Naive thymus-derived CD4-positive, alpha-beta T cell (primary cell): ENCODE measurements around the gene PXDN. TPM values are rescaled to one million over a fixed set of nuclear protein-coding genes. Genes with fewer than 3 reads are reported as not detected.
"Not testable (repeated sequence)": the region's sequence is repeated elsewhere in the genome, so short reads cannot be mapped to it uniquely, and the experiment has no call there.

Experiments used
- ATAC-seq: fragments of 150-1000 bp; cut with Tn5 transposase; 2 replicates; pipeline ENCODE4 v1.10.0; 2021; ENCODE audit warnings: mild to moderate bottlenecking, moderate library complexity
- CTCF ChIA-PET: fragments of 350-600 bp; sonication (Branson Sonifier 250); formaldehyde crosslinking; loops from one replicate; lab custom pipeline; 2021; ENCODE audit warnings: antibody characterized with exemption; lab: Charles Lee
- POLR2A ChIA-PET: fragments of 350-600 bp; sonication (Branson Sonifier 250); formaldehyde crosslinking; loops from one replicate; lab custom pipeline; 2021; ENCODE audit warnings: antibody characterized with exemption, inconsistent platforms; lab: Charles Lee
- DNase-seq, 9 donors: peaks; one replicate each; pipeline versions ENCODE4 v3.0.0 to v3.0.0-alpha.2; 2020 to 2022; ENCODE audit warnings: mixed read lengths in 1 of 9
- H3K27ac ChIP-seq: one replicate; pipeline ENCODE4 v1.7.0; 2013; ENCODE audit warnings: mild to moderate bottlenecking, low read depth, low read length, moderate library complexity
- H3K27me3 ChIP-seq, 2 donors: one replicate each; pipeline ENCODE4 v1.7.0; 2013; ENCODE audit warnings: low read length in 2 of 2, mild to moderate bottlenecking in 2 of 2, moderate library complexity in 2 of 2; ENCODE audit not compliant: control insufficient read depth in 2 of 2, insufficient read depth in 2 of 2
- H3K36me3 ChIP-seq, 3 experiments: 1 replicate in 2 of 3; 2 replicates in 1 of 3; pipeline ENCODE4 v1.7.0; 2013; ENCODE audit warnings: low read length in 3 of 3, mild to moderate bottlenecking in 3 of 3, moderate library complexity in 1 of 3; ENCODE audit not compliant: insufficient read depth in 3 of 3, control insufficient read depth in 2 of 3
- H3K4me1 ChIP-seq, 2 donors: one replicate each; pipeline ENCODE4 v1.7.0; 2013; ENCODE audit warnings: low read length in 2 of 2, mild to moderate bottlenecking in 2 of 2, moderate library complexity in 1 of 2; ENCODE audit not compliant: control insufficient read depth in 2 of 2, insufficient read depth in 2 of 2
- H3K4me3 ChIP-seq: 2 replicates; pipeline ENCODE4 v1.7.0; 2013; ENCODE audit warnings: mild to moderate bottlenecking, low read length
- H3K9me3 ChIP-seq, 3 experiments: 1 replicate in 2 of 3; 2 replicates in 1 of 3; pipeline ENCODE4 v1.7.0; 2013; ENCODE audit warnings: low read length in 3 of 3; ENCODE audit not compliant: control insufficient read depth in 2 of 3
- H3K27ac Mint-ChIP-seq, 9 donors: one replicate each; pipeline ENCODE4 v1.8.0; 2020 to 2022; ENCODE audit warnings: mixed read lengths in 9 of 9, mild to moderate bottlenecking in 8 of 9, moderate library complexity in 5 of 9, inconsistent platforms in 2 of 9
- H3K27me3 Mint-ChIP-seq, 5 donors: one replicate each; pipeline ENCODE4 v1.8.0; 2021 to 2022; ENCODE audit warnings: mixed read lengths in 5 of 5, mild to moderate bottlenecking in 1 of 5
- H3K36me3 Mint-ChIP-seq, 5 donors: one replicate each; pipeline ENCODE4 v1.8.0; 2020 to 2022; ENCODE audit warnings: mixed read lengths in 5 of 5, mild to moderate bottlenecking in 3 of 5, inconsistent platforms in 1 of 5
- H3K4me1 Mint-ChIP-seq, 7 donors: one replicate each; pipeline ENCODE4 v1.8.0; 2020 to 2022; ENCODE audit warnings: mixed read lengths in 7 of 7, mild to moderate bottlenecking in 3 of 7, inconsistent platforms in 1 of 7
- H3K4me3 Mint-ChIP-seq, 10 donors: one replicate each; pipeline ENCODE4 v1.8.0; 2020 to 2022; ENCODE audit warnings: mild to moderate bottlenecking in 10 of 10, mixed read lengths in 10 of 10, moderate library complexity in 6 of 10, inconsistent platforms in 2 of 10
- H3K9me3 Mint-ChIP-seq, 11 donors: one replicate each; pipeline ENCODE4 v1.8.0; 2020 to 2022; ENCODE audit warnings: mixed read lengths in 11 of 11, mild to moderate bottlenecking in 4 of 11, inconsistent platforms in 1 of 11, moderate library complexity in 1 of 11
- intact Hi-C, 2 donors: fragments of 100-400 bp; cut with micrococcal nuclease; formaldehyde crosslinking; loops; one replicate each; pipeline ENCODE4 v1.15.1; 2023
- polyA plus RNA-seq, 2 donors: library from polyadenylated mRNA; unstranded; fragments of 300-500 nt; fragmentation: Illumina TruSeq; gene quantifications; one replicate each; pipeline ENCODE4 v1.2.3, GENCODE V29; 2021
- total RNA-seq, 6 experiments: library from RNA in 5 of 6; stranded (reverse) in 5 of 6; gene quantifications; 1 replicate in 5 of 6; 2 replicates in 1 of 6; pipeline ENCODE4 v1.2.3 and lab custom pipeline; 2021 to 2026

PXDN gene
- total and polyA plus RNA-seq, 7 experiments from 2014 or later, result 0.47 to 3.1 (median 1.00) TPM; not detected in 3

DNA sequence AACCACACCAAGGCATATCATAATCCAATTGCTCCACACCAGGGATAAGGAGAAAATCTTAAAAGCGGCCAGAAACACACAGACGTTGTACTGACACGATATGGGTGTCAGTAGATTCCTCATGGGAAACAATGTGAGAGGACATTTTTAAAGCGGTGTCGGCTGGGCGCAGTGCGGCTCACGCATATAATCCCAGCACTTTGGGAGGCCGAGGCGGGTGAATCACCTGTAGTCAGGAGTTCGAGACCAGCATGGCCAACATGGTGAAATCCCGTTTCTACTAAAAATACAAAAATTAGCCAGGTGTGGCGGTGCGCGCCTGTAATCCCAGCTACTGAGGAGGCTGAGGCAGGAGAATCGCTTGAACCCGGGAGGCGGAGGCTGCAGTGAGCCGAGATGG lies 11.0 kb downstream of the PXDN start:
- POLR2A ChIA-PET, result not testable (repeated sequence)

GRCh38 chr2:1731963-1732768 lies 12.1 kb downstream of the PXDN start:
- peaks cover 0 to 12% (median 5%) of the 10 kb centered on the region in 5 donors for H3K27me3 Mint-ChIP-seq
- no peaks in the 10 kb centered on the region for H3K36me3 Mint-ChIP-seq
- Histone ChIP-seq H3K4me3 (no peak overlapping the region), H3K9me3 (no peaks in the 10 kb centered on the region), H3K4me1 (no peaks in the 10 kb centered on the region), H3K27ac (no peak overlapping the region), H3K27me3 (no peaks in the 10 kb centered on the region), H3K36me3 (no peaks in the 10 kb centered on the region)
- ATAC-seq (no peak), DNase-seq (no peak)
- H3K4me3 Mint-ChIP-seq, result no peak overlapping the region
- CTCF ChIA-PET, result interaction anchor here (0.6 kb wide), 1 partner anchor 20 kb away, joined by 3 read pairs; no protein-coding TSS in a partner anchor
- H3K27ac Mint-ChIP-seq, result no peak overlapping the region
- peaks cover 0 to 4% (median 0%) of the 10 kb centered on the region in 11 donors for H3K9me3 Mint-ChIP-seq
- POLR2A ChIA-PET, result no interaction called here
- no peaks in the 10 kb centered on the region for H3K4me1 Mint-ChIP-seq
- intact Hi-C loops, result no loop called here

More for the DNA sequence above, 11.0 kb downstream of the PXDN start:
- H3K9me3 ChIP-seq, H3K4me1 ChIP-seq, H3K4me1 Mint-ChIP-seq, H3K27ac ChIP-seq, H3K36me3 Mint-ChIP-seq, DNase-seq, H3K27me3 ChIP-seq, ATAC-seq, H3K36me3 ChIP-seq, intact Hi-C loops, H3K9me3 Mint-ChIP-seq, CTCF ChIA-PET, H3K4me3 Mint-ChIP-seq, H3K27ac Mint-ChIP-seq, H3K4me3 ChIP-seq, H3K27me3 Mint-ChIP-seq: not testable (repeated sequence)

DNA sequence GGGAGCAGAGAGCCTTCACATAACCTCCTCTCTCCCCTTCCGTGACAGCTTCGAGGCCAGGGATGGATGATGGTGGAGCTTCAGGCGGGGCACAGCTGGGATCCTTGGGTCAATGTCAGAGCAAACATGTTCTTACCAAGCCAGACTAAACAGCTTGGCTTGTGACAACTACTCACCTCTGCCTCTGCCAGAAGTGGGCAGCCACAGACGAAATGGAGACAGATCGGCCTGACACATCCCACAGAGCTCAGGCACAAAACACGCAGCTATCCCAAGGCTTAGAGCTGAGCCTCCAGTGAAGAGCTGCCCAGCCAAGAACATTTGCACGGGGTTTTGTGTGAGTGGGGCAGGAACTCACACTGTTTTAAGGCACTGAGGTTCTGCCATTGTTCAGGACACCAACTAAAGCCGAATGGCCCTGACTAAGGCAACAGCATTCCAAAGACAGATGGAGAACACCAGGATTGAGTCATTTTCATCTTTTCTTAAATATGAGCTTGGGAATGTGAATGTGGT lies 12.8 kb downstream of the PXDN start:
- Mint-ChIP-seq H3K9me3 (peaks cover 0 to 4% (median 0%) of the 10 kb centered on the region in 11 donors), H3K36me3 (no peaks in the 10 kb centered on the region), H3K27me3 (peaks cover 0 to 13% (median 7%) of the 10 kb centered on the region in 5 donors), H3K4me3 (no peak overlapping the region), H3K27ac (no peak overlapping the region), H3K4me1 (no peaks in the 10 kb centered on the region)
- H3K9me3 ChIP-seq, result no peaks in the 10 kb centered on the region
- no peak for DNase-seq
- no peak overlapping the region for H3K27ac ChIP-seq
- no peak overlapping the region for H3K4me3 ChIP-seq
- ChIA-PET POLR2A (no interaction called here), CTCF (no interaction called here)
- no peaks in the 10 kb centered on the region for H3K36me3 ChIP-seq
- intact Hi-C loops, result no loop called here
- H3K27me3 ChIP-seq, result no peaks in the 10 kb centered on the region
- ATAC-seq, result no peak
- H3K4me1 ChIP-seq, result no peaks in the 10 kb centered on the region

DNA sequence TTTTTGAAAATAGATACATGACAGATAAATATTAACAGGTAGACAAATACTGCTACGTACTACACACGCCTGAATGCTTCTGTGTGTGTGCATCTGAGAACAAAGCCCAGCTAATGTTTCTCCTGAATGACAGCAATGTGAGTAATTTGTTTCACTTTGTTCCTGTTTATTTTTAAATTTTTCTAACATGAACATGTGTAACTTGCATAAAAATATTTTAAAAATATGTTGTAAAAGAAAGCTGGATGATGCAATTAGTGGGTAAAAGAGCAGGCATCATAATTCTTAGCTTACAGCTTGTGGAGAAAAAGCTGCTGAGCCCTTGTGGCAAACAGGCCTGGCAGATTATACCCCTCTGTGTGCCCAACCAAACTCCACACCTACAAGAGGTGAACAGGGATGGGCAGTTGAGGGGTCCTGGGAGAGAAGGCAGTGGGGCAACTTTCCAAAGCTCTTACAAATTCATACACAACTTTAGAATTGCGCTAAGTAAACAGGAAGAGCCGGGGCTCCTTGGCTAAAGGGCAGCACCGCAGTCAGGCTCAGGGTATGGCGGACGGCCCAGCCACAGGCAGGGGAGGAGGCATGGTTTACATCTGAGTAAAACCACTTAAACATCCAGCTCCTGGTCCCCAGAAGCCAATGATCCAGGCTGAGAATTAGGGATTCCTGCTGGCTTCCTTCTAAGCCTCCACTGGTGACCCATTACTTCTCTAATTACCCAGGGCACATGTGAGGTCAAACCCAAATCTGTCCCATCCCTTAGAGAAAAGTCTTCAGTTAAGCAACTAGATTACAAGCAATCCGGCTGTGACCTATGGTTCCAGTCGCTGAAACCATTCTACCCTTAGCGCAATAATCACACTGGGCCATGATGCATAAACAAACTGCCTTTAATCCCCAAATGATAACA lies 14.0 kb downstream of the PXDN start:
- intact Hi-C loops, result no loop called here
- Mint-ChIP-seq H3K4me3 (no peak overlapping the region), H3K27me3 (peaks cover 0 to 12% (median 3%) of the 10 kb centered on the region in 5 donors), H3K9me3 (peaks cover 0 to 1% (median 0%) of the 10 kb centered on the region in 11 donors), H3K27ac (no peak overlapping the region), H3K36me3 (no peaks in the 10 kb centered on the region), H3K4me1 (no peaks in the 10 kb centered on the region)
- DNase-seq (no peak), ATAC-seq (no peak)
- Histone ChIP-seq H3K36me3 (no peaks in the 10 kb centered on the region), H3K27ac (no peak overlapping the region), H3K4me1 (no peaks in the 10 kb centered on the region), H3K9me3 (no peaks in the 10 kb centered on the region), H3K27me3 (no peaks in the 10 kb centered on the region), H3K4me3 (no peak overlapping the region)
- POLR2A ChIA-PET, result no interaction called here
- CTCF ChIA-PET, result no interaction called here

DNA sequence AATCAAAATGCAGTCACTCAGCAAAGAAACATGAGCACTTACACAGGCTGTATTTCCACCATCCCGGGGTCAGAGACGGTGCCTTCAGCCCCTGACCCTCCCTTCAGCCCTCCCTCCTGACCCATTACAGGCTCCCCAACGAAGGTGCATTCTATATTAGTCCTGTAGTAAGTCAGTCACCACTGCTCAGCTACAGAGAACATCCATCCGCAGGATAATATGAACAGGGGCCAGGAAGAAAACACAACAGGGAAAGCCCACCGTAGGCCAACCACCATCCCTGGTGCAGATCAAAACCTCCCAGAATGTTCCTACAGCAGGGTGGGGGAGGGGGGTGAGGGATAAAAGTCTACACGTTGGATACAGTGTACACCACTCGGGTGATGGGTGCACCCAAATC lies 15.1 kb downstream of the PXDN start:
- ATAC-seq (no peak), DNase-seq (no peak)
- POLR2A ChIA-PET, result no interaction called here
- H3K27me3 ChIP-seq, result no peaks in the 10 kb centered on the region
- no peak overlapping the region for H3K27ac ChIP-seq
- no peaks in the 10 kb centered on the region for H3K4me1 Mint-ChIP-seq
- CTCF ChIA-PET, result no interaction called here
- no peak overlapping the region for H3K4me3 ChIP-seq
- H3K27me3 Mint-ChIP-seq, result peaks cover 0 to 8% (median 3%) of the 10 kb centered on the region in 5 donors
- H3K36me3 ChIP-seq, result no peaks in the 10 kb centered on the region
- intact Hi-C loops, result no loop called here
- H3K9me3 ChIP-seq, result no peaks in the 10 kb centered on the region
- no peaks in the 10 kb centered on the region for H3K4me1 ChIP-seq
- H3K4me3 Mint-ChIP-seq, result no peak overlapping the region
- H3K36me3 Mint-ChIP-seq, result no peaks in the 10 kb centered on the region
- H3K27ac Mint-ChIP-seq, result no peak overlapping the region
- peaks cover 0 to 1% (median 0%) of the 10 kb centered on the region in 11 donors for H3K9me3 Mint-ChIP-seq

DNA sequence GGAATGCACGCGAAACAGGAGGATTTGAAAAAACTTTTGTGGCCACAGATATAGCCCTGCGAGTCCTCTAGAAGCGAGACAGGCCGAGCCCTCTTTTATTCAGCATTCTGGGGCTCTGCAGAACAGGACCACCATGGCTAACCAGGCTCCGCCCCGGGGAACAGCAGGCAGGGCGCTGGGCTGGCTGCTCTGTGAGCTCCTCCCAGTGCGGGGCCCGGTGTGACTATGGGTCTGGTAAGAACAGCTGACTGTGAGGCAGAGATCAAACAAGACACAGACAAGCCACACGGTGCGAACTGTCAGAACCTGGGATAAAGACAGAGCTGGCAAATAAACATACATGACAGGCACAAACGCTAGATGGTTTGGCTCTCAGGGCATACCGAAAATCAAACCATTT lies 15.5 kb downstream of the PXDN start:
- no peak overlapping the region for H3K27ac ChIP-seq
- intact Hi-C loops, result no loop called here
- H3K27me3 Mint-ChIP-seq, result peaks cover 0 to 8% (median 3%) of the 10 kb centered on the region in 5 donors
- H3K9me3 ChIP-seq, result no peaks in the 10 kb centered on the region
- ATAC-seq (no peak), DNase-seq (no peak)
- no peaks in the 10 kb centered on the region for H3K36me3 ChIP-seq
- H3K4me3 ChIP-seq, result no peak overlapping the region
- H3K4me1 ChIP-seq, result no peaks in the 10 kb centered on the region
- POLR2A ChIA-PET, result no interaction called here
- H3K4me3 Mint-ChIP-seq, result no peak overlapping the region
- H3K9me3 Mint-ChIP-seq, result peaks cover 0 to 1% (median 0%) of the 10 kb centered on the region in 11 donors
- CTCF ChIA-PET, result no interaction called here
- no peaks in the 10 kb centered on the region for H3K36me3 Mint-ChIP-seq
- no peaks in the 10 kb centered on the region for H3K27me3 ChIP-seq
- H3K4me1 Mint-ChIP-seq, result no peaks in the 10 kb centered on the region
- no peak overlapping the region for H3K27ac Mint-ChIP-seq
